Hematopoietic multipotent progenitor cell (in vitro differentiated cells): ENCODE data around the gene PCNX1. TPM values are rescaled to one million over a fixed set of nuclear protein-coding genes. Genes with fewer than 3 reads are reported as not detected.

Source experiments
- DNase-seq, 3 donors: peaks; one replicate each; pipeline ENCODE4 v3.0.0-alpha.2; 2011 to 2015; ENCODE audit warnings: low read depth in 2 of 3, low spot score in 2 of 3
- total RNA-seq: library from RNA; depleted of rRNA; stranded (reverse); fragments of >200 nt; gene quantifications from one replicate; pipeline ENCODE4 v1.2.3, GENCODE V29; 2012

Gene PCNX1
- total RNA-seq, 1 donor = 55.2 TPM

GRCh38 chr14:70954068-70954467 lies 46.8 kb downstream of the PCNX1 start:
- DNase-seq = no peak

GRCh38 chr14:70955543-70956480 lies 48.6 kb downstream of the PCNX1 start:
- peak in 2 of 3 donors; percentile 51 to 74 for DNase-seq

- DNase-seq = no peak
Measured at GRCh38 chr14:70956511-70956910, 49.3 kb downstream of the PCNX1 start.

- DNase-seq = no peak
Measured at GRCh38 chr14:70957710-70958109, 50.5 kb downstream of the PCNX1 start.

- peak in 1 of 3 donors; percentile 30 for DNase-seq
Measured at GRCh38 chr14:70962935-70963334, 55.7 kb downstream of the PCNX1 start.

- DNase-seq = no peak
Measured at GRCh38 chr14:70964492-70964891, 57.2 kb downstream of the PCNX1 start.

- DNase-seq = no peak
Measured at GRCh38 chr14:70971560-70971959, 64.3 kb downstream of the PCNX1 start.

GRCh38 chr14:70972107-70972976 lies 65.1 kb downstream of the PCNX1 start:
- peak; percentile 80 to 92 (median 82) for DNase-seq

GRCh38 chr14:70976591-70976990 lies 69.3 kb downstream of the PCNX1 start:
- no peak for DNase-seq

GRCh38 chr14:70981000-70981952 lies 74.0 kb downstream of the PCNX1 start:
- peak in 2 of 3 donors; percentile 45 to 68 for DNase-seq

- peak in 1 of 3 donors; percentile 56 for DNase-seq
Measured at GRCh38 chr14:70982200-70982599, 74.9 kb downstream of the PCNX1 start.

- DNase-seq = no peak
Measured at GRCh38 chr14:70987041-70987440, 79.8 kb downstream of the PCNX1 start.

GRCh38 chr14:70988452-70988851 lies 81.2 kb downstream of the PCNX1 start:
- DNase-seq = no peak

- no peak for DNase-seq
Measured at GRCh38 chr14:70993931-70994330, 86.7 kb downstream of the PCNX1 start.

- DNase-seq = peak in 1 of 3 donors; percentile 34
Measured at GRCh38 chr14:70995211-70995610, 88.0 kb downstream of the PCNX1 start.

GRCh38 chr14:70995671-70996070 lies 88.4 kb downstream of the PCNX1 start:
- peak in 1 of 3 donors; percentile 17 for DNase-seq

- DNase-seq = peak in 1 of 3 donors; percentile 62
Measured at GRCh38 chr14:70999117-70999516, 91.9 kb downstream of the PCNX1 start.

GRCh38 chr14:71000091-71000490 lies 92.8 kb downstream of the PCNX1 start:
- DNase-seq = no peak

- no peak for DNase-seq
Measured at GRCh38 chr14:71001742-71002141, 94.5 kb downstream of the PCNX1 start.

- DNase-seq = no peak
Measured at GRCh38 chr14:71003156-71003555, 95.9 kb downstream of the PCNX1 start.
